Mucosa of rectum (tissue), 2 donors: ENCODE data around the gene TBX1.

Source experiments
- H3K27ac ChIP-seq, 2 donors: one replicate each; pipeline ENCODE4 v1.7.0; 2013; ENCODE audit warnings: inconsistent platforms in 2 of 2, low read depth in 2 of 2, low read length in 2 of 2
- H3K27me3 ChIP-seq, 2 donors: one replicate each; pipeline ENCODE4 v1.7.0; 2013; ENCODE audit warnings: low read length in 2 of 2; ENCODE audit not compliant: control insufficient read depth in 2 of 2, insufficient read depth in 2 of 2
- H3K36me3 ChIP-seq, 2 donors: one replicate each; pipeline ENCODE4 v1.7.0; 2013; ENCODE audit warnings: low read length in 2 of 2; ENCODE audit not compliant: control insufficient read depth in 2 of 2, insufficient read depth in 2 of 2
- H3K4me1 ChIP-seq, 2 donors: one replicate each; pipeline ENCODE4 v1.7.0; 2013; ENCODE audit warnings: low read length in 2 of 2, mild to moderate bottlenecking in 1 of 2; ENCODE audit not compliant: control insufficient read depth in 2 of 2, insufficient read depth in 2 of 2
- H3K4me3 ChIP-seq, 2 donors: one replicate each; pipeline ENCODE4 v1.7.0; 2013; ENCODE audit warnings: low read length in 2 of 2
- H3K9ac ChIP-seq, 2 donors: one replicate each; pipeline ENCODE4 v1.7.0; 2013; ENCODE audit warnings: low read length in 2 of 2, low read depth in 1 of 2, mild to moderate bottlenecking in 1 of 2
- H3K9me3 ChIP-seq, 2 donors: one replicate each; pipeline ENCODE4 v1.7.0; 2013; ENCODE audit warnings: low read length in 2 of 2; ENCODE audit not compliant: control insufficient read depth in 2 of 2
- donor health status: healthy.
- donor health status: Normal muscosa, but diverticular disease.

The TBX1 gene

DNA sequence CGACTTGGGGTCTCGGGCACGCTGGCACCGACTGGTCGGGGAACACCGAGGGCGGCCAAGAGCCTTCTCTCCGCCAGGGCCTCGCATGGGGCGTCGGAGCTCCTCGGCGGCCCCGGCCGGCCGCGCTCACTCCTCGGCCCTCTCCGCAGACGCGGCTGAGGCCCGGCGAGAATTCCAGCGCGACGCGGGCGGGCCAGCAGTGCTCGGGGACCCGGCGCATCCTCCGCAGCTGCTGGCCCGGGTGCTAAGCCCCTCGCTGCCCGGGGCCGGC, 5.6 kb downstream of the TBX1 start:
- H3K27ac ChIP-seq, result no peak overlapping the region
- H3K36me3 ChIP-seq, result no peaks in the 10 kb centered on the region
- no peak overlapping the region for H3K4me3 ChIP-seq
- no peak overlapping the region for H3K9ac ChIP-seq
- peaks cover 58 to 75% of the 10 kb centered on the region in 2 donors for H3K27me3 ChIP-seq
- H3K4me1 ChIP-seq, result peaks cover 0 to 3% of the 10 kb centered on the region in 2 donors
- H3K9me3 ChIP-seq, result no peaks in the 10 kb centered on the region

DNA sequence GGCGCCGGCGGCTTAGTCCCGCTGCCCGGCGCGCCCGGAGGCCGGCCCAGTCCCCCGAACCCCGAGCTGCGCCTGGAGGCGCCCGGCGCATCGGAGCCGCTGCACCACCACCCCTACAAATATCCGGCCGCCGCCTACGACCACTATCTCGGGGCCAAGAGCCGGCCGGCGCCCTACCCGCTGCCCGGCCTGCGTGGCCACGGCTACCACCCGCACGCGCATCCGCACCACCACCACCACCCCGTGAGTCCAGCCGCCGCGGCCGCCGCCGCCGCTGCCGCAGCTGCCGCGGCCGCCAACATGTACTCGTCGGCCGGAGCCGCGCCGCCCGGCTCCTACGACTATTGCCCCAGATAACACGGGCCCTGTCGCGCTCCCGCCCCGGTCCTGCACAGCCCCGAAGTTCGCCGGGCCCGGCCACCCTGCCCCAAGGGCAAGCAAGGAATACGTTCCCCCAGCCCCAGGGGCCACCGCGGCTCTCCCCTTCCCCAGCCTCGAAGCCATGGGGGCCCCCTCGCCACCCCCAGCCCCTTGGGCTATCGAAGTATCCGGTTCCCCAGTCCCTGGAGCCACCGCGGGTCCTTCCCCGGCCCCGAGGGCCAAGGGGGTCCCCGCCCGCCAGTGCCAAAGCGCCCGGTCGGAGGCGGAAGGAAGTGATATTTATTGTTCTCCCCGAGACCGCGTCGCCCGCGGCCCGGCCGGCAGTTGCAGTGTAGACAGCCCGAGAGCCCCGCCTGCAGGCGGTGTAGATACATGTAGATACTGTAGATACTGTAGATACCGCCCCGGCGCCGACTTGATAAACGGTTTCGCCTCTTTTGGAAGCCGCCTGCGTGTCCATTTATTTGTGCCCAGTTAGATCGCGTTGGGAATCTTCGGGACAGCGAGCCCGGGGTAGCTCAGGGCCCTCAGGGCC, 6.2 kb downstream of the TBX1 start:
- Histone ChIP-seq H3K27ac (no peak overlapping the region), H3K4me3 (no peak overlapping the region), H3K27me3 (peaks cover 57 to 71% of the 10 kb centered on the region in 2 donors)

DNA sequence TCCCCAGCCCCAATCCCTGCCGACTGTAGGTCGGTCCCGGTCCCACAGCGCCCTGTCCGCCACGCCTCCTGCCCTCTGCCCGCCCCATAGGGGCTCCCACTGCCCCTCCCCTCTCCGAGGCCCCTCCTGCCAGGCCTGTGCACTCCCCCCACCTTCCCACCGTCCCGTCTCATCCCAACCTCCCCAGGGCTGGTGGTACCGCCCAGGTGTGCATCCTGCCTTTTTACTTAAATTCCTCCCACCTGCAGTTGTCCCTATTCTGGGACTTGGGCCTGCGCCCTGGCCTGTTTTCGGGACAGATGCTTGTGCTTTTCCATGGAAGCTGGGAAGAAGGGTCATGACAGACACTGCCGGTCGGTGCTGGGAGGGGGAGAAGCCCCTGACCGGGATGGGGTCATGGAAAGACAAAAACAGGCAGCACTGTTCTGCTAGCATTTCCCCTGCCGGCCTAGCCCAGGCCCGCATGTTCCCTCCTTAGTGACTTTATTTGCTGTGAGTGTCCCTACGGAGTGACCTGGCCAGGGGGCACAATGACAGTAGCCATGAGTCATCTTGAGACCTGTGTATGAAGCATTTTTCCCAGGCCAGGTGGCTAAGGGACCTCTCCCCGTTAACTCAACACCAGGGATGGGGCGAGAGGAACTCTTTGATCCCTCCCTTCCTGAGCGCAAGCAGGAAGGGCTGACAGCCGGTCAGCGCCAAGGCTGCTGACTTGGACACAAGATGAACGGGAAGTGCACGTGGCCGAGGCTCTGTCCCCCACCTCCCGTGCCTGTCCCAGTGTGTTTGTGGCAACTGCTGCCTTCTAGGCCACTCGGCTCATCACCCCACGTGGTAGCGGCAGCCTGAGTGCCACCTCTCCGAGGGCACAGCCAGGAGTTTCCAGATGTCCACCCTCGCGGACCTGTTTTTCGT, 7.1 kb downstream of the TBX1 start:
- Histone ChIP-seq H3K27ac (no peak overlapping the region), H3K9ac (no peak overlapping the region), H3K4me1 (peaks cover 0 to 3% of the 10 kb centered on the region in 2 donors), H3K27me3 (peaks cover 49 to 68% of the 10 kb centered on the region in 2 donors), H3K9me3 (no peaks in the 10 kb centered on the region), H3K4me3 (no peak overlapping the region), H3K36me3 (no peaks in the 10 kb centered on the region)

More for the DNA sequence above, 6.2 kb downstream of the TBX1 start:
- Histone ChIP-seq H3K36me3 (no peaks in the 10 kb centered on the region), H3K9me3 (no peaks in the 10 kb centered on the region), H3K4me1 (peaks cover 0 to 3% of the 10 kb centered on the region in 2 donors), H3K9ac (no peak overlapping the region)

DNA sequence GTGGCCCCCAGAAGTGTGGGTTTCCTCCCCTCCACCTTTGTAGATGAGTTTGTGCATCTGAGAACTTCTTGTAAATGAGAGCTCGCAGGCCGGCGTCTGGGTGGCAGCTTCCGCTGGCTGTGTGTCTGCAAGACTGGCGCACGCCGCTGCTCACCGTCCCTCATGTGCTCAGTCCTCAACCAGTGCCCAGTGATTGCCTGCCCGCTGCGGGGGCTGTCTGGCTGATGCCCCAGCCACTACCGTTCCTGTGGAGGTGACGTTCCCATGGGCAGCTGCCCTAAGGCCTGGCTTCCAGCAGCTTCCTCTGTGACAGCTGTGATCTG, 8.8 kb downstream of the TBX1 start:
- Histone ChIP-seq H3K4me1 (peaks cover 0 to 3% of the 10 kb centered on the region in 2 donors), H3K4me3 (no peak overlapping the region), H3K9ac (no peak overlapping the region), H3K36me3 (no peaks in the 10 kb centered on the region), H3K27me3 (peaks cover 40 to 56% of the 10 kb centered on the region in 2 donors), H3K9me3 (no peaks in the 10 kb centered on the region), H3K27ac (no peak overlapping the region)

- H3K27ac ChIP-seq, result no peak overlapping the region
- H3K9ac ChIP-seq, result no peak overlapping the region
- peaks cover 0 to 3% of the 10 kb centered on the region in 2 donors for H3K4me1 ChIP-seq
- H3K36me3 ChIP-seq, result no peaks in the 10 kb centered on the region
- H3K9me3 ChIP-seq, result no peaks in the 10 kb centered on the region
- H3K27me3 ChIP-seq, result peaks cover 30 to 47% of the 10 kb centered on the region in 2 donors
- no peak overlapping the region for H3K4me3 ChIP-seq
These were observed 10.0 kb downstream of the TBX1 start for GRCh38 chr22:19770349-19771220.

GRCh38 chr22:19772422-19772672, 11.8 kb downstream of the TBX1 start:
- Histone ChIP-seq H3K27ac (no peak overlapping the region), H3K4me3 (no peak overlapping the region), H3K36me3 (no peaks in the 10 kb centered on the region), H3K9me3 (no peaks in the 10 kb centered on the region), H3K27me3 (peaks cover 27 to 44% of the 10 kb centered on the region in 2 donors), H3K4me1 (no peaks in the 10 kb centered on the region), H3K9ac (no peak overlapping the region)

DNA sequence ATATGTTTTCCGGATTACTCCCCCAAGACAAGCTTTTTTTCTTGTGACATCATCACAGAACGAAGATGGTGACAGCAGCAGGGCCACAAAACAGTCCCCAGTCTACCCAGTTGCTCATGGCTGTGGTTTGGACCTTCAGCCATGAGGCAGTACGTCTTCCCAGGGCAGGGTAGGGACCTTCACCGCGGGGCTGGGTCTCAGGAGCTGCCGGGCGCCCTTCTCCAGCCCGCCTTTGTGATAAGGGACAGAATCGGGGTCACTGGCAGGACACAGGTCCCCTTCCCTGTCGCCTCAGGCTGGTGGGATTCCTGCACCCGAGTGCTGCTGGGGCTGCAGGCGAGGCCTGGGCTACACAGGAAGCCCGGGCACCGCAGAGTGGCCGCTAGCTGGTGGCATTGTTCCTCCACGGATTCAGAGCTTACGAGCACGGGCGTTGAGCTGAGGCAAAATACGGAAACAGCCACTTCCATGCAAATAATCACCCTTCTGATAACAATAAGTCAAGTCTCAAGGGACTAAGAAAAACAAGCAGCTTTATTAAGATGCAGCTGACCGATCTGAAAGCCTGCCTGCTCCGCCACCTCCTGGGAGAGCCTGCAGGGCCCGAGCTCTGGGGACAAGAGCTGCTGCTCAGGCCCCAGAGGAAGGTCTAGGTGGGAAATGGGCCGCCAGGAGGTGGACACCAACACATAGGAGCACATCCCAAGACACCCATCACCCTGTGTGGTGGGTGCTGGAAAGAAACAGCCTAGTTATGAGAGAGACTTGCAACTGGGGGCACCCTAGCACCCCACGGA, 12.3 kb downstream of the TBX1 start:
- Histone ChIP-seq H3K9ac (no peak overlapping the region), H3K4me3 (no peak overlapping the region), H3K4me1 (no peaks in the 10 kb centered on the region), H3K9me3 (no peaks in the 10 kb centered on the region), H3K27me3 (peaks cover 22 to 39% of the 10 kb centered on the region in 2 donors), H3K36me3 (no peaks in the 10 kb centered on the region), H3K27ac (no peak overlapping the region)

- Histone ChIP-seq H3K27ac (no peak overlapping the region), H3K9me3 (no peaks in the 10 kb centered on the region), H3K36me3 (no peaks in the 10 kb centered on the region), H3K4me1 (no peaks in the 10 kb centered on the region), H3K4me3 (no peak overlapping the region), H3K27me3 (peaks cover 17 to 32% of the 10 kb centered on the region in 2 donors), H3K9ac (no peak overlapping the region)
These were observed 13.0 kb downstream of the TBX1 start for GRCh38 chr22:19773470-19774040.

DNA sequence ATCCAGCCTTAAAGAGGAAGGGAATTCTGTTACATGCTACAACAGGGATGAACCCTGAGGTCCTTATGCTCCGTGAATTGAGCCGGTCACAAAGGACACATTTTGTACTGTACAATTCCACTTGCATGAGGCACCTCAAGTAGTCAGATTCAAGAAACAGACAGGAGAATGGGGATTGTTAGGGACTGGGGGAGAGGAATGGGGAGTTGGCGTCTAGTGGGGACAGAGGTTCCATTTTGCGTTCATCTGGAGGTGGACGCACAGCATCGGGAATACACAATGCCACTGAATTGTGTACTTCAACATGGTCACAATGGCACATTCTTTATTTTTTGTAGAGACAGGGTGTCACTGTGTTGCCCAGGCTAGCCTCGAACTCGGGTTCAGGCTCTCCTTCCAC, 14.1 kb downstream of the TBX1 start:
- peaks cover 16 to 26% of the 10 kb centered on the region in 2 donors for H3K27me3 ChIP-seq

More for the DNA sequence above, 14.1 kb downstream of the TBX1 start:
- Histone ChIP-seq H3K4me1 (no peaks in the 10 kb centered on the region), H3K36me3 (no peaks in the 10 kb centered on the region), H3K9me3 (no peaks in the 10 kb centered on the region), H3K27ac (no peak overlapping the region), H3K4me3 (no peak overlapping the region), H3K9ac (no peak overlapping the region)
